GM21526 (cell line): ENCODE data around the gene CCDC158.
"Not testable (repeated sequence)": the region's sequence is repeated elsewhere in the genome, so short reads cannot be mapped to it uniquely, and the experiment has no call there.

Experiments used
- ATAC-seq: cut with Tn5 transposase; IDR thresholded peaks from one replicate; pipeline ENCODE4 v1.9.1; 2021; ENCODE audit warnings: moderate library complexity; ENCODE audit not compliant: unreplicated experiment, low FRiP score

The CCDC158 gene

GRCh38 chr4:76420762-76421581 is at the start of gene CCDC158:
TSS of gene CCDC158 (minus strand) at chr4:76421141. CDS start at chr4:76403207, 17,934 bp downstream.
- ATAC-seq, result no peak

GRCh38 chr4:76470532-76470931 is 49.6 kb upstream of the CCDC158 start:
- ATAC-seq, result no peak

- no peak for ATAC-seq
Observed at GRCh38 chr4:76470064-76470463, 49.1 kb upstream of the CCDC158 start.

GRCh38 chr4:76463568-76463967 is 42.6 kb upstream of the CCDC158 start:
- ATAC-seq, result no peak

GRCh38 chr4:76459291-76459723 is 38.4 kb upstream of the CCDC158 start:
- ATAC-seq, result no peak

GRCh38 chr4:76458825-76459224 is 37.9 kb upstream of the CCDC158 start:
- no peak for ATAC-seq

GRCh38 chr4:76458297-76458696 is 37.4 kb upstream of the CCDC158 start:
- ATAC-seq, result no peak

GRCh38 chr4:76457885-76458284 is 36.9 kb upstream of the CCDC158 start:
- no peak for ATAC-seq

GRCh38 chr4:76454073-76454472 is 33.1 kb upstream of the CCDC158 start:
- ATAC-seq, result not testable (repeated sequence)

- ATAC-seq, result no peak
Observed at GRCh38 chr4:76453232-76453631, 32.3 kb upstream of the CCDC158 start.

GRCh38 chr4:76449833-76450232 is 28.9 kb upstream of the CCDC158 start:
- no peak for ATAC-seq

GRCh38 chr4:76449362-76449767 is 28.4 kb upstream of the CCDC158 start:
- no peak for ATAC-seq

- ATAC-seq, result no peak
Observed at GRCh38 chr4:76448211-76448610, 27.3 kb upstream of the CCDC158 start.

- ATAC-seq, result no peak
Observed at GRCh38 chr4:76447393-76447851, 26.5 kb upstream of the CCDC158 start.

- ATAC-seq, result no peak
Observed at GRCh38 chr4:76445911-76446310, 25.0 kb upstream of the CCDC158 start.

- no peak for ATAC-seq
Observed at GRCh38 chr4:76443376-76443775, 22.4 kb upstream of the CCDC158 start.

GRCh38 chr4:76442807-76443206 is 21.9 kb upstream of the CCDC158 start:
- ATAC-seq, result no peak

GRCh38 chr4:76441881-76442280 is 20.9 kb upstream of the CCDC158 start:
- no peak for ATAC-seq

GRCh38 chr4:76439491-76439890 is 18.6 kb upstream of the CCDC158 start:
- no peak for ATAC-seq

- no peak for ATAC-seq
Observed at GRCh38 chr4:76435528-76436319, 14.8 kb upstream of the CCDC158 start.

GRCh38 chr4:76434901-76435527 is 14.1 kb upstream of the CCDC158 start, which contains the start of gene SHROOM3:
TSS of gene SHROOM3 (plus strand) at chr4:76435229. CDS start at chr4:76436053, 824 bp downstream.
- ATAC-seq, result no peak
